Hepatocyte (in vitro differentiated cells): ENCODE measurements around the gene ZFHX3. TPM values are rescaled to one million over a fixed set of nuclear protein-coding genes. Genes with fewer than 3 reads are reported as not detected.
"Not testable (repeated sequence)": the region's sequence is repeated elsewhere in the genome, so short reads cannot be mapped to it uniquely, and the experiment has no call there.

Experiments
- DNase-seq: peaks from one replicate; pipeline ENCODE4 v3.0.0-alpha.2; 2016; ENCODE audit warnings: low spot score
- H2AFZ ChIP-seq: fragments of 200-600 bp; sonication (generic); 2 replicates; pipeline ENCODE4 v1.6.0; 2016; ENCODE audit warnings: antibody characterized with exemption, mild to moderate bottlenecking
- H3K27ac ChIP-seq: fragments of 200-600 bp; sonication (generic); 2 replicates; pipeline ENCODE4 v1.5.1; 2016; ENCODE audit warnings: mild to moderate bottlenecking
- H3K27me3 ChIP-seq: fragments of 200-600 bp; sonication (generic); 2 replicates; pipeline ENCODE4 v1.6.1; 2016
- H3K36me3 ChIP-seq: fragments of 200-600 bp; sonication (generic); replicated peaks from 2 replicates; pipeline ENCODE4 v1.5.1; 2016; ENCODE audit warnings: low read depth; ENCODE audit not compliant: insufficient read depth
- H3K4me1 ChIP-seq: fragments of 200-600 bp; sonication (generic); 2 replicates; pipeline ENCODE4 v1.5.1; 2016; ENCODE audit warnings: mild to moderate bottlenecking, moderate library complexity; ENCODE audit not compliant: insufficient read depth
- H3K4me2 ChIP-seq: fragments of 200-600 bp; sonication (generic); 2 replicates; pipeline ENCODE4 v1.6.0; 2016
- H3K4me3 ChIP-seq: fragments of 200-600 bp; sonication (generic); 2 replicates; pipeline ENCODE4 v1.5.1; 2016; ENCODE audit warnings: mild to moderate bottlenecking
- H3K79me2 ChIP-seq: fragments of 200-600 bp; sonication (generic); 2 replicates; pipeline ENCODE4 v1.6.0; 2017; ENCODE audit warnings: mild to moderate bottlenecking
- H3K9me2 ChIP-seq: fragments of 200-600 bp; sonication (generic); replicated peaks from 2 replicates; pipeline ENCODE4 v1.6.0; 2017; ENCODE audit warnings: mild to moderate bottlenecking; ENCODE audit not compliant: insufficient read depth
- H3K9me3 ChIP-seq: fragments of 200-600 bp; sonication (generic); 2 replicates; pipeline ENCODE4 v1.5.1; 2016; ENCODE audit warnings: low read depth, mild to moderate bottlenecking
- H4K20me1 ChIP-seq: fragments of 200-600 bp; sonication (generic); 2 replicates; pipeline ENCODE4 v1.6.0; 2016; ENCODE audit warnings: mild to moderate bottlenecking; ENCODE audit not compliant: insufficient read depth, poor library complexity, severe bottlenecking
- CTCF ChIP-seq: fragments of 200-600 bp; sonication (generic); IDR thresholded peaks from 2 replicates; pipeline ENCODE4 v1.5.1; 2016; ENCODE audit warnings: antibody characterized with exemption, mild to moderate bottlenecking; ENCODE audit not compliant: poor library complexity
- EZH2 ChIP-seq: fragments of 200-600 bp; sonication (generic); IDR thresholded peaks from 2 replicates; pipeline ENCODE4 v1.6.1; 2016; ENCODE audit warnings: antibody characterized with exemption, mild to moderate bottlenecking, borderline replicate concordance
- EZH2phosphoT487 ChIP-seq: fragments of 200-600 bp; sonication (generic); IDR thresholded peaks from one replicate; pipeline ENCODE4 v1.6.1; 2018; ENCODE audit warnings: antibody characterized with exemption, mild to moderate bottlenecking, low read depth, moderate library complexity; ENCODE audit not compliant: unreplicated experiment, severe bottlenecking
- WGBS: methylation state at CpG from one replicate; pipeline ENCODE4 v1.1.6; 2016; ENCODE audit warnings: low lambda C conversion rate; ENCODE audit errors: missing lambda C conversion rate; 5-methylcytosine and 5-hydroxymethylcytosine counted together
- polyA plus RNA-seq: library from polyadenylated mRNA; unstranded; fragments of >200 nt; fragmentation: Nextera tagmentation; extraction: Ambion mirVana; gene quantifications from 2 replicates; pipeline ENCODE4 v1.2.1, GENCODE V29; 2016
- total RNA-seq: library from RNA; depleted of rRNA; stranded (reverse); fragments of >200 nt; gene quantifications from 2 replicates; pipeline ENCODE4 v1.2.3, GENCODE V29; 2014

The ZFHX3 gene
- total and polyA plus RNA-seq, 2 experiments from 2014 or later, result 6.4 to 11.6 TPM

DNA sequence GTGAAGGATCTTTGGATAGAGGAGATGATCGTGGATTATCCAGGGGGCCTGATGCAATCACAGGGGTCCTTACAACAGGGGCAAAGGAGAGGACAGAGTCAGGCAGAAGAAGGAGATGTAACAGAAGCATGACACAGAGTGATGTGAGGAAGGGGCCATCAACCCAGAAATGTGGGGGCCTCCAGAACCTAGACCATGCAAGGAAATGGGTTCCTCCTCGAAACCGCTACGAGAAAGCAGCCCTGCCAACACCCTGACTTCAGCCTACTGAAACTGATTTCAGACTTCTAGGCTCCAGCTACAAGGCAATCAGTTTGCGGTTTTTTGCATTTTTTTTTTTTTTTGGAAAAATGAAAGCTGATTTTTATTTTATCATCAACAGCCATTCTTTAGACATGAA is 34.0 kb downstream of the ZFHX3 start:
- H4K20me1 ChIP-seq, result peaks cover 16% of the 10 kb centered on the region
- peaks cover 24% of the 10 kb centered on the region for H3K4me1 ChIP-seq
- 98% methylated on average over 5 of the region's 5 CpGs for WGBS

DNA sequence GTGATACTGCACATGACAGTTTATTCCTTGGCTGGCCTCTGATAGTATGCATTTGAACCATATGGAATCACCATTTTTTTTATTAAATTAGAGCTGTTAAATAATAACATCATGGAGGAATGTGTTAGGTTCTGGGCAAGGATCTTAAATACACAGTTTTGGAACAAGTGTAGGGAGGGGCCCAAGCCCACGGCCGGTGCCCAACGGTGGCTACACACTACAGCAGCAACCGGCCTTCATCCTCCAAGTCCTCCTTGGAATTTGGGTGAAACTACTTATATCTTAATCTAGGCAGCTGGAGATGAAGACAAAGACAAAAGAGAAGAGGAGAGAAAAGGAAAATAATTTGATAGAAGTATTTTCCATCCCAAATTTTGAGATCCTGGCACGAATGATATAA is 35.6 kb downstream of the ZFHX3 start:
- H3K27ac ChIP-seq, result no peak overlapping the region
- peaks cover 19% of the 10 kb centered on the region for H3K4me1 ChIP-seq
- H3K27me3 ChIP-seq, result no peaks in the 10 kb centered on the region
- H3K9me3 ChIP-seq, result no peaks in the 10 kb centered on the region
- H2AFZ ChIP-seq, result no peak overlapping the region
- no peaks in the 10 kb centered on the region for H3K9me2 ChIP-seq
- H4K20me1 ChIP-seq, result peaks cover 16% of the 10 kb centered on the region
- DNase-seq, result no peak
- 90% methylated on average over 5 of the region's 5 CpGs for WGBS
- no peaks in the 10 kb centered on the region for H3K36me3 ChIP-seq
- TF ChIP-seq CTCF (no peak), EZH2phosphoT487 (no peak), EZH2 (no peak)
- no peak overlapping the region for H3K4me2 ChIP-seq
- peaks cover 93% of the 10 kb centered on the region for H3K79me2 ChIP-seq
- H3K4me3 ChIP-seq, result no peak overlapping the region

More for the DNA sequence above, 34.0 kb downstream of the ZFHX3 start:
- Histone ChIP-seq H3K27me3 (no peaks in the 10 kb centered on the region), H3K36me3 (no peaks in the 10 kb centered on the region), H3K4me3 (no peak overlapping the region), H3K27ac (no peak overlapping the region), H3K9me3 (no peaks in the 10 kb centered on the region), H3K79me2 (peaks cover 93% of the 10 kb centered on the region), H3K9me2 (no peaks in the 10 kb centered on the region), H3K4me2 (no peak overlapping the region), H2AFZ (no peak overlapping the region)
- no peak for DNase-seq
- TF ChIP-seq CTCF (no peak), EZH2 (no peak), EZH2phosphoT487 (no peak)

GRCh38 chr16:73011926-73012325 is 36.0 kb downstream of the ZFHX3 start:
- Histone ChIP-seq H3K4me2 (no peak overlapping the region), H3K4me1 (peaks cover 15% of the 10 kb centered on the region), H3K27me3 (no peaks in the 10 kb centered on the region), H3K4me3 (no peak overlapping the region), H3K36me3 (no peaks in the 10 kb centered on the region), H3K9me3 (no peaks in the 10 kb centered on the region), H3K27ac (no peak overlapping the region), H2AFZ (no peak overlapping the region), H4K20me1 (peaks cover 16% of the 10 kb centered on the region), H3K79me2 (peaks cover 93% of the 10 kb centered on the region), H3K9me2 (no peaks in the 10 kb centered on the region)
- 72% methylated on average over 4 of the region's 4 CpGs for WGBS
- TF ChIP-seq CTCF (no peak), EZH2 (no peak), EZH2phosphoT487 (no peak)
- no peak for DNase-seq

- Histone ChIP-seq H3K9me3 (no peaks in the 10 kb centered on the region), H3K4me2 (no peak overlapping the region), H3K36me3 (no peaks in the 10 kb centered on the region), H3K27me3 (no peaks in the 10 kb centered on the region), H3K4me1 (peaks cover 3% of the 10 kb centered on the region), H4K20me1 (peaks cover 13% of the 10 kb centered on the region), H2AFZ (no peak overlapping the region), H3K79me2 (peaks cover 100% of the 10 kb centered on the region), H3K9me2 (no peaks in the 10 kb centered on the region), H3K4me3 (no peak overlapping the region), H3K27ac (no peak overlapping the region)
- DNase-seq, result no peak
- TF ChIP-seq EZH2 (no peak), EZH2phosphoT487 (no peak), CTCF (no peak)
- WGBS, result 71% methylated on average over 12 of the region's 12 CpGs
These were observed 37.7 kb downstream of the ZFHX3 start for GRCh38 chr16:73010150-73010676.

DNA sequence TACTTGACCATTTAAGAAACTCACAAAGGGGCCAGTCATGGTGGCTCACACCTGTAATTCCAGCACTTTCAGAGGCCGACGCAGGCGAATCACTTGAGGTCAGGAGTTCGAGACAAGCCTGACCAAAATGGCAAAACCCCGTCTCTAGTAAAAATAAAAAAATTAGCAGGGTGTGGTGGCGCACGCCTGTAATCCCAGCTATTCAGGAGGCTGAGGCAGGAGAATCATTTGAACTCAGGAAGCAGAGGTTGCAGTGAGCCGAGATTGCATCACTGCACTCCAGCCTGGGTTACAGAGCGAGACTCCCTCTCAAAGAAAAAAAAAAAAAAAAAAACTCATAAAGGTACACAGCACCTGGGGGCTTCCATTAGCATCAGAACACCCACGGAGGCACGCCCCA is 38.2 kb downstream of the ZFHX3 start:
- Histone ChIP-seq H4K20me1 (peaks cover 13% of the 10 kb centered on the region), H3K79me2 (peaks cover 100% of the 10 kb centered on the region)
- not testable (repeated sequence) for H3K4me2 ChIP-seq, DNase-seq, H3K27ac ChIP-seq, H3K9me3 ChIP-seq, H3K4me1 ChIP-seq, H3K27me3 ChIP-seq, H3K36me3 ChIP-seq, H3K9me2 ChIP-seq, H3K4me3 ChIP-seq, H2AFZ ChIP-seq
- 97% methylated on average over 11 of the region's 11 CpGs for WGBS
